Neural crest cell (in vitro differentiated cells): Measurements from ENCODE around the gene TSSK6. TPM values are rescaled to one million over a fixed set of nuclear protein-coding genes. Genes with fewer than 3 reads are reported as not detected.

Experiments
- DNase-seq: peaks from one replicate; pipeline ENCODE4 v3.0.0; 2021; ENCODE audit warnings: low read depth, mixed read lengths, low spot score
- H3K27ac Mint-ChIP-seq: one replicate; pipeline ENCODE4 v1.8.0; 2021; ENCODE audit warnings: mild to moderate bottlenecking, mixed read lengths; ENCODE audit not compliant: unreplicated experiment
- H3K27me3 Mint-ChIP-seq: 2 replicates; pipeline ENCODE4 v1.8.0; 2021; ENCODE audit warnings: low read depth, mild to moderate bottlenecking, mixed read lengths
- H3K36me3 Mint-ChIP-seq: 2 replicates; pipeline ENCODE4 v1.8.0; 2021; ENCODE audit warnings: low read depth, mild to moderate bottlenecking, mixed read lengths
- H3K4me1 Mint-ChIP-seq: 2 replicates; pipeline ENCODE4 v1.8.0; 2021; ENCODE audit warnings: mixed read lengths
- H3K4me3 Mint-ChIP-seq: one replicate; pipeline ENCODE4 v1.8.0; 2021; ENCODE audit warnings: mild to moderate bottlenecking, mixed read lengths
- H3K9me3 Mint-ChIP-seq: 2 replicates; pipeline ENCODE4 v1.8.0; 2021; ENCODE audit warnings: mixed read lengths
- CTCF ChIP-seq: fragments of 200-600 bp; sonication (generic); conservative IDR thresholded peaks from 2 replicates; pipeline ENCODE4 v1.5.0; 2021; ENCODE audit warnings: antibody characterized with exemption, mild to moderate bottlenecking
- total RNA-seq: library from RNA; stranded (reverse); gene quantifications from 2 replicates; pipeline ENCODE4 v1.2.1, GENCODE V29; 2021

Gene TSSK6
- total RNA-seq, 1 donor from 2014 or later: 2.9 TPM

GRCh38 chr19:19544257-19544953 is 29.1 kb upstream of the TSSK6 start:
- Mint-ChIP-seq H3K36me3 (no peaks in the 10 kb centered on the region), H3K27me3 (no peaks in the 10 kb centered on the region), H3K27ac (no peak overlapping the region), H3K4me3 (no peak overlapping the region), H3K4me1 (peaks cover 4% of the 10 kb centered on the region), H3K9me3 (no peaks in the 10 kb centered on the region)
- no peak for DNase-seq
- no peak for TF ChIP-seq CTCF

GRCh38 chr19:19543640-19544039 is 28.3 kb upstream of the TSSK6 start:
- TF ChIP-seq CTCF: no peak
- H3K36me3 Mint-ChIP-seq: no peaks in the 10 kb centered on the region
- DNase-seq: no peak
- no peaks in the 10 kb centered on the region for H3K9me3 Mint-ChIP-seq
- no peak overlapping the region for H3K27ac Mint-ChIP-seq
- peaks cover 6% of the 10 kb centered on the region for H3K27me3 Mint-ChIP-seq
- H3K4me3 Mint-ChIP-seq: no peak overlapping the region
- peaks cover 4% of the 10 kb centered on the region for H3K4me1 Mint-ChIP-seq

GRCh38 chr19:19543101-19543500 is 27.8 kb upstream of the TSSK6 start:
- H3K27me3 Mint-ChIP-seq: peaks cover 9% of the 10 kb centered on the region
- no peak overlapping the region for H3K27ac Mint-ChIP-seq
- no peaks in the 10 kb centered on the region for H3K36me3 Mint-ChIP-seq
- no peak overlapping the region for H3K4me3 Mint-ChIP-seq
- no peak for TF ChIP-seq CTCF
- no peak for DNase-seq
- H3K9me3 Mint-ChIP-seq: no peaks in the 10 kb centered on the region
- peaks cover 6% of the 10 kb centered on the region for H3K4me1 Mint-ChIP-seq

- Mint-ChIP-seq H3K36me3 (no peaks in the 10 kb centered on the region), H3K4me3 (no peak overlapping the region), H3K4me1 (peaks cover 10% of the 10 kb centered on the region), H3K27me3 (peaks cover 13% of the 10 kb centered on the region), H3K9me3 (no peaks in the 10 kb centered on the region), H3K27ac (no peak overlapping the region)
- DNase-seq: no peak
- TF ChIP-seq CTCF: no peak
These were observed 27.2 kb upstream of the TSSK6 start for GRCh38 chr19:19542507-19542906.

DNA sequence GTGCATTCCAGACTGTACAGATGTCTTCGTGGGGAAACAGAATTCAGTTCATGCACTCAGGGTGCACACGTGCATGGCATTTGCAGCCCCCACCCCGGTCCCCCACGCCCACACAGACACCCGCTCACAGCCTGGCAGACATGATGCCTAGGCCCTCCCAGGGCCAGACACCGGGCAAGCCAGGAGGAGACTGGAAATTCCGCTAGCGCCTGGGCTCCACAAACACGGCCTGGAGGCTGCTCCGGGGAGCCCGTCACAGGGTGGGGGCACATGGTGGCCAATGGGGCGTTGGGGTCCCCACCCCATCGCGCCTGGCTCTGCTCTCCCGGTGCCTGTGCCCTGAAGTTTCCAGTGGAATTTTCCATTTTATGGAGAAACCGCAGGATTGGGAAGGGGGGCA is 26.3 kb upstream of the TSSK6 start:
- Mint-ChIP-seq H3K27me3 (peaks cover 16% of the 10 kb centered on the region), H3K4me1 (peaks cover 10% of the 10 kb centered on the region), H3K27ac (no peak overlapping the region), H3K9me3 (no peaks in the 10 kb centered on the region), H3K4me3 (no peak overlapping the region), H3K36me3 (no peaks in the 10 kb centered on the region)
- DNase-seq: no peak
- no peak for TF ChIP-seq CTCF
